Measurements from ENCODE around the gene ZDHHC18.

- no peak for TF ChIP-seq CTCF (IDR thresholded peaks at IDR 0.05; ENCODE audit: control extremely low read depth in 1 of 3, insufficient read depth in 1 of 3, low read depth in 1 of 3, low read length in 3 of 3)
- TF ChIP-seq CHD2 (IDR thresholded peaks at IDR 0.05; ENCODE audit: low read length), result no peak
- no peak for TF ChIP-seq USF2 (IDR thresholded peaks at IDR 0.05; ENCODE audit: low read length)
- no peak for TF ChIP-seq EZH2 (IDR thresholded peaks at IDR 0.05; ENCODE audit: low read depth, low read length, severe bottlenecking)
- no peak for TF ChIP-seq POLR2A (IDR thresholded peaks at IDR 0.05; ENCODE audit: control extremely low read depth in 1 of 2, low read depth in 2 of 2, low read length in 2 of 2)
- no peak for TF ChIP-seq POLR2AphosphoS5 (IDR thresholded peaks at IDR 0.05; ENCODE audit: low read depth, low read length)
Observed at GRCh38 chr1:26779098-26779668, 47.3 kb upstream of the ZDHHC18 start.

Data from H1 (cell line).